LHCN-M2 (cell line): Measurements from ENCODE around the gene TREM1. TPM values are rescaled to one million over a fixed set of nuclear protein-coding genes. Genes with fewer than 3 reads are reported as not detected.

Source experiments
- total RNA-seq: library from RNA; depleted of rRNA; stranded (reverse); fragments of >200 nt; gene quantifications from 2 replicates; pipeline ENCODE4 v1.2.3, GENCODE V29; 2014; rRNA removed

The TREM1 gene
- total RNA-seq, 1 experiment from 2014 or later, result 0.52 TPM

Other genes starting within 250 kb of the TREM1 start
- gene UNC5CL, start 247.5 kb downstream of the TREM1 start, total RNA-seq, result under 0.01 TPM in 1 of 2 replicates, not detected in the other
- not detected in 2 replicates for gene TSPO2, start 244.2 kb downstream of the TREM1 start, total RNA-seq
- gene APOBEC2, start 233.5 kb downstream of the TREM1 start, total RNA-seq, result 0.63 TPM in 1 of 2 replicates, not detected in the other
- 10.3 and 12.8 TPM in 2 replicates for gene OARD1, start 214.3 kb downstream of the TREM1 start, total RNA-seq
- gene NFYA, start 213.7 kb downstream of the TREM1 start, total RNA-seq, result 15.8 and 18.8 TPM in 2 replicates
- gene TREML1, start 132.3 kb downstream of the TREM1 start, total RNA-seq, result not detected in 2 replicates
- gene TREM2, start 123.6 kb downstream of the TREM1 start, total RNA-seq, result not detected in 2 replicates
- not detected in 2 replicates for gene TREML2, start 85.5 kb downstream of the TREM1 start, total RNA-seq
- not detected in 2 replicates for gene TREML4, start 58.3 kb downstream of the TREM1 start, total RNA-seq
- gene NCR2, start 48.9 kb upstream of the TREM1 start, total RNA-seq, result not detected in 2 replicates